Skin epidermis (tissue), 12 donors: ENCODE data around the gene PCGF3.
A peak's percentile ranks its signal among the peaks of the same experiment; 100 is the strongest.

Experiments
- H3K27ac ChIP-seq, 21 experiments: fragments of 200-600 bp; sonication (generic) in 11 of 21; one replicate each; pipeline ENCODE4 v1.5.0; 2020; ENCODE audit warnings: mild to moderate bottlenecking in 3 of 21, inconsistent platforms in 2 of 21, moderate library complexity in 2 of 21
- H3K4me3 ChIP-seq, 7 experiments: fragments of 200-600 bp; sonication (generic) in 2 of 7; one replicate each; pipeline ENCODE4 v1.5.0; 2020; ENCODE audit warnings: inconsistent platforms in 2 of 7, mild to moderate bottlenecking in 2 of 7, moderate library complexity in 1 of 7

PCGF3 gene

GRCh38 chr4:680928-681645 lies 24.5 kb upstream of the PCGF3 start:
- peak overlapping the region in 13 of 21 experiments; percentile 22 to 72 (median 57) for H3K27ac ChIP-seq
- H3K4me3 ChIP-seq: peak overlapping the region; percentile 23 to 47 (median 31)

DNA sequence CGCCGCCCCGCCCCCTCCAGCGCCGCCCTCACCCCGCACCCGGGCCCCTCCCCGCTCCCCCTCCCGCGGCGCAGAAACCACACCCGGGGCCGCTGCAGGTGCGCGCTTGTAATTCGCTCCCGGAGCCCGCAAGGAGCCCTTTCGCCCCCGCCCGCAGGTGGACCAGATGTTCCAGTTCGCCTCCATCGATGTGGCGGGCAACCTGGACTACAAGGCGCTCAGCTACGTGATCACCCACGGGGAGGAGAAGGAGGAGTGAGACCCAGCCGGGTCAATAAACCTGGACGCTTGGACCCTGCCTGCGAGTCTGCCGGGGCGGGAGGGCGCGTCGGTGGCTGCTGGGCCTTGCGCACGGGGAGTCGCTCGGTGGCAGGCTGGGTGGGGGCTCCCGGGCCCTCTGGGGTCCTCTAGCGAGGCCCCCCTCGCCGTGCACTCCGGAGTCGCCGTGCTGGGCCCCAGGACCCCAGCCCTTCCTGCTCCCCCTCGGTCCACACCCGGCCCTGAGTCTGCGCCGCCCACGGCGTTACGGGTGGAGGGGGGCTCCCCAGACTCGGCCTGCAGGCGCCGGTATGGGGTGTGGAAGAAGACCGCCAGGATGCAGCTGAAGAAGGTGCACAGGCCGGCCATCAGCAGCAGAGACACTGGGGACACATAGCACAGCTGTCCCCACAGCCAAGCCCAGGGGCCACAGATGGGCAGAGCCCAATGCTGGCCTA lies 23.7 kb upstream of the PCGF3 start:
- H3K27ac ChIP-seq: peak overlapping the region in 3 of 21 experiments; percentile 8 to 27 (median 10)

DNA sequence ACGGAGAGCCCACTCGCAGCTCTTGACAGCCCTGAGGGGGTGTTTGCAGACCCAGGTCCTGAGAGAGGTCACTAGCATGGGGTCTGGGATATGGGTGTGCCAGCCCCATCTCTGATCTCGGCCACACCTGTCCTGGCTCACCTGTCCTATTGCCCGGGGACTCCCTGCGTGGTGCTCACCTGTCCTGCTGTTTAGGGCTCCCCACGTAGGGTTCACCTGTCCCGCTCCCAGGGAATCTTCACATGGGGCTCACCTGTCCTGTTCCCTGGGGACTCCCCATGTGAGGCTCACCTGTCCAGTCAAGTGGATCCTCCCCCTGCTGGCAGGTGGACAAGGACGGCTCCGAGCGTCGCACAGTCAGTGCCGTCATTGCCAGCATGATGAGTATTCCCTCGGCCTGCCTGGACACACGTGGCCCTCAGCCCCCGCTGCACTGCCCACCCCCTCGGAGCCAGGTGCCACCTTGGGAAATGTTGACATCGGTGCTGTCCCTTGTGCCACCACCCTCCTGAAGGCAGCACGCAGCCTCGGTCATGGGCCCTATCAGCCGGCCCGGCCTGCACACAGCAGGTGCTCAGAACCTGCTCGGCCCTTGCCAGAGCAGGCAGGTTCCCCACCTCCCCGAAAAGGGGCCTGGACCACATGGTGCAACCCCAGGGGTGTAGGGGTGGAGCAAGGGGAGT lies 23.0 kb upstream of the PCGF3 start:
- H3K27ac ChIP-seq: peak overlapping the region in 2 of 21 experiments; percentile 27 to 45
- peak overlapping the region in 2 of 7 experiments; percentile 4 to 26 for H3K4me3 ChIP-seq

More for the DNA sequence above, 23.7 kb upstream of the PCGF3 start:
- peak overlapping the region in 3 of 7 experiments; percentile 1 to 26 (median 4) for H3K4me3 ChIP-seq

DNA sequence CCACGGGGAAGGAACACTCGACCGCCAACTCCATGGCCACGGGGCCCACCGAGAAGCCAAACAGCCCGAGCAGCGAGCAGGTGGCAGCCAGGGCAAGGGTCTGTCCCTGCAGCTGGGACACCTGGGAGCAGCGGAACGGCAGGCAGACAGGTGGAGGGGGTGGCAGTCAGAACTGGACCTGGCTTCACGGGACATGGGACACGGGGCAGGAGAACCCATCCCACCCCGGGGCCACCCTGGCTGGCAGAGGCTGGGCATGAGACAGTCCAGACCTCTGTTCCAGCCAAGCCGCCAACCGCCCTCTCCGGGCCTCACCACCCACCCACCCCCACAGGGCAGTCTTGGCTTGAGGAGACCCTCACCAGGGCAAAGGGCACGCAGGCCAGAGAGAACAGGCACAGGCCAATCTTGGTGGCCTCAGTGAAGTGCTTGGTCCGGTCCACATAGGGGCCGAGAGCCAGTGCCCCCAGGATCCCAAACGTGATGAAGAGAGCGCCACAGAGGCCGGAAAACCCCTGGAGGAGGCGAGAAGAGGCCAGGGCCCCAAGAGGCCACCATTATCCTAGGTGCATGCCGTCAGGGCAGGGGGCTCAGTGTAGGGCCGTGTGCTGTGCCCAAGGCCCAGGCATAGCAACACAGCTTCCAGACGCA lies 22.3 kb upstream of the PCGF3 start:
- Histone ChIP-seq H3K27ac (peak overlapping the region in 4 of 21 experiments; percentile 2 to 45 (median 16)), H3K4me3 (no peak overlapping the region)

DNA sequence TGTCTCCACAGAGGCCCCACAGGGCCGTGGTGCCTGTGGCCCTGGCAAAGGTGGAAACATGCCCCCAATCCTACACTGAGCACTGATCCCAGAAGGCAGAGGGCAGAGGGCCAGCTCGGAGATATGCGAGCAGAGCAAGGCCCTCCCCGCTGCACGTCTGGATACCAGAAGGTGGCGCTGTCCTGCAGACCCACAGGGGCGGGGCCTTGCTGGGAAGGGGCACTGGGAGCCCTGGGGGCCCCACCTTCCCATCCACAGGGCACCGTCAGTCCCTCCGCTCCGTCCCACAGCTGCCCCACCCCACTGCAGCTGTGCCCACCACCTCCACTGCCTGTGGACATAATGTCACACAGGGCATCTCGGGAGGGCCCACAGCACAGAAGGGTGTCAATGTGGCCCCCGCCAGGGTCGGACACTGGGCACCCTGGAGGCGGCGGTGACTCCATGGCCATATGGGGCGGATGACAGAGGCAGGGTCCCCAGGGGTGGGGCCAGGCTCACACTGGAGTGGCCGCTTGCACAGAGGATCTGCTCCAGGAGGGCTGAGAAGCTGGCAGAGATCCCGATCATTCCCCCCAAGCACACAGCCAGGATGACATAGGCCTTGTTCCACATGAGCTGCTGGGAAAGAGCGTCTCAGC lies 21.5 kb upstream of the PCGF3 start:
- peak overlapping the region in 3 of 21 experiments; percentile 2 to 19 (median 14) for H3K27ac ChIP-seq

GRCh38 chr4:684623-685327 lies 20.9 kb upstream of the PCGF3 start:
- Histone ChIP-seq H3K27ac (no peak overlapping the region), H3K4me3 (no peak overlapping the region)

More for the DNA sequence above, 21.5 kb upstream of the PCGF3 start:
- no peak overlapping the region for H3K4me3 ChIP-seq

- H3K27ac ChIP-seq: peak overlapping the region in 1 of 21 experiments; percentile 88
- H3K4me3 ChIP-seq: no peak overlapping the region
These were observed 19.8 kb upstream of the PCGF3 start for GRCh38 chr4:685679-686412.

- peak overlapping the region in 15 of 21 experiments; percentile 26 to 90 (median 83) for H3K27ac ChIP-seq
- H3K4me3 ChIP-seq: no peak overlapping the region
These were observed 19.1 kb upstream of the PCGF3 start for GRCh38 chr4:686413-687040.

GRCh38 chr4:687048-687970 lies 18.3 kb upstream of the PCGF3 start:
- Histone ChIP-seq H3K4me3 (peak overlapping the region in 4 of 7 experiments; percentile 11 to 49 (median 38)), H3K27ac (peak overlapping the region in 20 of 21 experiments; percentile 26 to 90 (median 83))

DNA sequence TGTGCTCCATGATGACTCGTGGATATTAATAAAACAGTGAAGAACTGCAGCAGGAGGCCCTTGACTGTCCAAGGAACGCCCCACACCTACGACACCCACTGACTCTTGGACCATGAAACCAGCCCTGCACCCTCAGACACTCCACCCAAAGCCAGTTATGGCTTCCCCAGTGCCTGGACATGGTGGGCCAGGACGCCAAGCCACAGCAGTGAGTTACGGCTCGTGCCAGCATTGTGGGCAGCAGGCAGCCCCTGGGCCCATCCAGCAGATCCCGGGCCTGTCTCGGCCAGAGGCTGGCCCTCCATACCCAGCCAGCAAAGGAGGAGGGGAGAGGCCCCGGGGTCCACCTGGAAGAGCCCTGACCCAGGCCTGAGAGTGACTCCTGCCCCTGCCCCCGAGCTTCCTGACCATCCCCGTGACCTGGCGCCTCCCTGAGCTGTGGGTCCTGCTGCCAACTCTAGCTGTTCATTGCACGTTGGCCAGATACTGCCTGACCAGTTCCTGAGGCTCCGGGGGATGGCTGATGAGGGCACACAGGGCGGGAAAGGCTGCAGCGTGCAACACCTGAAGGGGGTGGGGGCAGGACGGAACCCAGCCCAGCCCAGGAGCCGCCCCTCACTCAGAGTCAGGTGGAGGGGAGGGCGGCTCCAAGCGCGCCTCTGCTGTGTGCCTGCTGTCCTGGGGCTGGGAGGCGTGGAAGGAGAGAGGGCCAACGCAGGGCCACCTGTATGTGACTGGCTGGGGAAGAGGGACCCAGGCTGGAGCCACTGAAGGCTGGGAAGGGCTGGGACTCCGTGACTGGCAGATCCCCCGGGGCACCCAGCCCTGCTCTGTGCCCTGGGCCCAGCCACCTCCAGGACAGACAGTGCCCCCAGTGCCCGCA lies 17.4 kb upstream of the PCGF3 start:
- H3K4me3 ChIP-seq: peak overlapping the region; percentile 28 to 49 (median 39)
- peak overlapping the region in 20 of 21 experiments; percentile 41 to 90 (median 83) for H3K27ac ChIP-seq

- Histone ChIP-seq H3K4me3 (peak within 1 kb of the TSS; percentile 28 to 49 (median 39)), H3K27ac (peak within 1 kb of the TSS in 20 of 21 experiments; percentile 41 to 90 (median 83))
These were observed 16.6 kb upstream of the PCGF3 start, which contains the start of gene SLC49A3 for GRCh38 chr4:688854-689681. SLC49A3 (minus strand) TSS chr4:689151; CDS start chr4:689127, 24 bp downstream.

- Histone ChIP-seq H3K4me3 (peak overlapping the region in 5 of 7 experiments; percentile 33 to 49 (median 39)), H3K27ac (peak overlapping the region in 20 of 21 experiments; percentile 41 to 90 (median 83))
These were observed 15.9 kb upstream of the PCGF3 start for GRCh38 chr4:689723-690122.

DNA sequence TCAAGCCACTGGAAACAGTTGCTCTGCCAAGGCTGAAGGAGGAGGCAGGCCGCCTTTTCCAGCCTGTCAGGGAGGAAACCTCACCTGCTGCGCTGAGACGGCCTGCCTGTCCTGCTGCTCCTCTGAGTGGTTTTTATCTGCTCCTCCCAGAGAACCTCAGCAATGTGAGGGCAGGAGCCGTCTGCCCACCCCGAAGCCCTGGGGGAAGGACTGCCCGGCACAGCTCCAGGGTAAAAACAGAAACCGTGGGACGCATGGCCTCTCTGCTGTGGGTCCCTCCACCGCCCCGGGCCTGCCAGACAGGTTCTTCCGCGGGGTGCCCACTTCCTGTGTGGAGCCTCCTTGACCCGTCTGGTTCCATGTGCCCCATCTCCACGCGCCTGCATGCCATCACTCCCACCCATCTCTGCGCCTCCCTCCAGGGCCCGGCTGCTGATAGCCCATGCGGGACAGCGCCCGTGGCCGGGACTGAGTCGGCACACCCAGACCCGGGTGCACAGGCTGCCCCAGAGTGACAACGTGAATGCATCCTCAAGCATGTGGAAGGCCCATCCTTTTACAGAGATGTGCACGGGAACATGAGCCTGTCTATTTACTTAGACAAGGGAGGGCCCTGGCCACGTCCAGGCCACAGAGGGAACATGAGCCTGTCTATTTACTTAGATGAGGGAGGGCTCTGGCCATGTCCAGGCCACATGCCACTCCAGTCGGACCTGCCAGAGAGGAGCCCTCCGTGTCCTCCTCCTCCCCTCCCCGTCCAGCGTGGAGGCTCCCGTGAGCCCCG lies 12.7 kb upstream of the PCGF3 start:
- Histone ChIP-seq H3K4me3 (no peak overlapping the region), H3K27ac (no peak overlapping the region)
